NCI-H2227 treated with DMSO at 0.1 percent for 48 hours (cell line): ENCODE results near the gene MAP7D2.
A peak's percentile ranks its signal among the peaks of the same experiment; 100 is the strongest.
"Not testable (repeated sequence)": the region's sequence is repeated elsewhere in the genome, so short reads cannot be mapped to it uniquely, and the experiment has no call there.

Experiments used
- DNase-seq: peaks from one replicate; lab custom pipeline; 2025; lab: John Stamatoyannopoulos, UW

MAP7D2 gene

GRCh38 chrX:20116577-20117240 is at the start of gene MAP7D2:
Gene MAP7D2 (minus strand): TSS chrX:20116907. CDS start chrX:20116879, 28 bp downstream.
- DNase-seq = peak; percentile 32

- DNase-seq = not testable (repeated sequence)
These were observed 45.8 kb upstream of the MAP7D2 start for GRCh38 chrX:20162516-20162915.

GRCh38 chrX:20159797-20160385 is 43.2 kb upstream of the MAP7D2 start:
- DNase-seq = no peak

GRCh38 chrX:20151689-20152088 is 35.0 kb upstream of the MAP7D2 start:
- no peak for DNase-seq

- no peak for DNase-seq
These were observed 32.6 kb upstream of the MAP7D2 start for GRCh38 chrX:20149326-20149725.

GRCh38 chrX:20147561-20147960 is 30.9 kb upstream of the MAP7D2 start:
- no peak for DNase-seq

- no peak for DNase-seq
These were observed 27.8 kb upstream of the MAP7D2 start for GRCh38 chrX:20144491-20144890.

- DNase-seq = no peak
These were observed 26.9 kb upstream of the MAP7D2 start for GRCh38 chrX:20143561-20143960.

GRCh38 chrX:20143111-20143510 is 26.4 kb upstream of the MAP7D2 start:
- DNase-seq = no peak

- DNase-seq = peak; percentile 98
These were observed 24.8 kb upstream of the MAP7D2 start, which contains the start of gene EIF1AX for GRCh38 chrX:20141281-20142220. Gene EIF1AX (minus strand): TSS chrX:20141838. CDS start chrX:20141640, 198 bp downstream.

- DNase-seq = no peak
These were observed 23.7 kb upstream of the MAP7D2 start for GRCh38 chrX:20140420-20140819.

- DNase-seq = no peak
These were observed 23.3 kb upstream of the MAP7D2 start for GRCh38 chrX:20139966-20140365.

- no peak for DNase-seq
These were observed 19.2 kb upstream of the MAP7D2 start for GRCh38 chrX:20135944-20136343.

- no peak for DNase-seq
These were observed 16.0 kb upstream of the MAP7D2 start for GRCh38 chrX:20132666-20133065.

GRCh38 chrX:20130357-20130756 is 13.7 kb upstream of the MAP7D2 start:
- no peak for DNase-seq

- no peak for DNase-seq
These were observed 12.8 kb upstream of the MAP7D2 start for GRCh38 chrX:20129547-20129946.

GRCh38 chrX:20128670-20129069 is 12.0 kb upstream of the MAP7D2 start:
- DNase-seq = peak; percentile 12

- not testable (repeated sequence) for DNase-seq
These were observed 10.7 kb upstream of the MAP7D2 start for GRCh38 chrX:20127440-20127839.

- DNase-seq = not testable (repeated sequence)
These were observed 10.1 kb upstream of the MAP7D2 start for GRCh38 chrX:20126833-20127232.

- no peak for DNase-seq
These were observed 8.3 kb upstream of the MAP7D2 start for GRCh38 chrX:20124964-20125363.

- no peak for DNase-seq
These were observed 1.5 kb upstream of the MAP7D2 start for GRCh38 chrX:20118065-20118824.

GRCh38 chrX:20116087-20116576 is 575 bp downstream of the MAP7D2 start:
- peak; percentile 51 for DNase-seq
